Measurements from ENCODE around the gene MS4A15. TPM values are rescaled to one million over a fixed set of nuclear protein-coding genes. Genes with fewer than 3 reads are reported as not detected.
A peak's percentile ranks its signal among the peaks of the same experiment; 100 is the strongest.

MS4A15 gene
- polyA plus RNA-seq, 1 donor = not detected

GRCh38 chr11:60777572-60777971 lies 20.9 kb downstream of the MS4A15 start:
- DNase-seq (ENCODE audit: low read depth) = peak; percentile 22

DNA sequence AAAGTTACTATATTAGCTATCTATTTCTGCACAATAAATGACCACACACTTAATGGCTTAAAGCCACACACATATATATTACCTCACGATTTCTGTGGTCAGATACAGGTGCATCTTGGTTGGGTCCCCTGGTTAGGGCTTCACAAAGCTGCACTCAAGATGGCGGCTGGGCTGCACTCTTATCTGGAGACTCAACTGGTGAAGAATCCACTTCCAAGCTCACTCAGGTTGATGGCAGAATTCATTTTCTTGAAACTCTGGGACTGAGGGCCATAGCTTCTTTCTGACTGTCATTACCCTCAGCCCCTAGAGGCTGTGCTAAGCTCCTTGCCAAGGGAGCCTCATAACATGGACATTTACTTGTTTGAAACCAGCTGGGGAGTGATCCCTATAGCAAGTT lies 23.4 kb downstream of the MS4A15 start:
- DNase-seq (ENCODE audit: low read depth) = no peak

DNA sequence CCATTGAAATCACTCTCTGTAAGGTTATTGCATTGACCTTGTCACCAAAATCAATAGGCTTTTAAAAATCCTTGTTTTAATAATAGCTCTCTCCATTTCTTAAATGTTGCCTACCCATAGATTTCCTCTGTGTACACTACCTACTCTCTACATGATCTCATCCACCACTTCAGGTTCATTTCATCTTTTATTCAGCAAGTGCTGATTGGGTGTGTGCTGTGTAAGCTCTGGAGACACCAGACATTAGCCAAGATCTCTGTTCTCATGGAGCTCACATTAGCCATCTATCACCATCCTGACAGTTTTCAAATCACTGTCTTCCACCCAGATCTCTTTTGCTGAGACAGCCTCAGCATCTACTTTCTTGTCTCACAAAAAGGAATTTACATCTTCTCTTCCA lies 24.1 kb downstream of the MS4A15 start:
- no peak for DNase-seq (ENCODE audit: low read depth)

DNA sequence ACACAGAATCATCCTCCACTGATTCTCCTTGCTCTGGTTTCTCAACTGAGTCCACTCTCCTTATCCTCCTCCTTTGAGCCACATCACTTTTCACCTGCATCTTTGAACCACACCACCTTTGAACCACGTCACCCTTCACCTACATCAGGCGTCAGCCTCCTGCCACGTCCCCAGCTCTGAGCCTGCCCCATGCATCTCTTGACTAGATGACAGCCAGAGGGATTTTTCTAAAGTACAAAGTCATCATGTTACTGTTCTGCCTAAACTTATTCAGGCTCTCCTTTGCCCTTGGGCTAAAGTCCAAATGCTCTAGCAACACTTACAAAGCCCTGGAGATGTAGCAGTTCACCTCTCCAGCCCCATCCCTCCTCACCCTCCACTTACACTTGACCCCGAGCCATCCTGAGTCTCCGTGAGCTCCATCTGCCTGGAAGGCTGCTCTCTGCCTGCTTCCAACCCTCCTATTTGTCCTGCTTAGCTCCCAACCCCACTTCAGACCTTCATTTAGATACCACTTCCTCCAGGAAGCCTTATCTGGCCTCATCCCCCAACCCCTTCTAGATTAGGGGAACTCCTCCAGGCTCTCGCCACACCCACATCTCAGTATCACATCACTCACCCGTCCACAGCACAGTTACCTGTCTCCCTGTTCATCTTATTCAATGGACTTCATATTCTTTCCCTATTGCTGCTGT lies 24.8 kb downstream of the MS4A15 start:
- no peak for DNase-seq (ENCODE audit: low read depth)

- DNase-seq (ENCODE audit: low read depth) = no peak
Observed at GRCh38 chr11:60781981-60782316, 25.3 kb downstream of the MS4A15 start.

- no peak for DNase-seq (ENCODE audit: low read depth)
Observed at GRCh38 chr11:60782393-60783140, 25.9 kb downstream of the MS4A15 start.

DNA sequence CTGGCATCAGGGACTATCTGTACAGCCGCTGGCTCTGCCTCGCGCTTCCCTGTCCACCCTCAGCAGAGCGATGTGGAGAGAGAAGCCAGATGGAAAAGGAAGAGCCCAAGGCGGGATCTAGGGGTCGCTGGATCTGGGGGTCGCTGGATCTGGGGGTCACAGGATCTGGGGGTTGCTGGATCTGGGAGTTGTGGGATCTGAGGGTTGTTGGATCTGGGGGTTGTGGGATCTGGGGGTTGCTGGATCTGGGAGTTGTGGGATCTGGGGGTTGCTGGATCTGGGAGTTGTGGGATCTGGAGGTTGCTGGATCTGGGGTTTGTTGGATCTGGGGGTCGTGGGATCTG lies 26.4 kb downstream of the MS4A15 start:
- DNase-seq (ENCODE audit: low read depth) = no peak

- DNase-seq (ENCODE audit: low read depth) = no peak
Observed at GRCh38 chr11:60783911-60784310, 27.2 kb downstream of the MS4A15 start.

- no peak for DNase-seq (ENCODE audit: low read depth)
Observed at GRCh38 chr11:60785136-60785535, 28.5 kb downstream of the MS4A15 start, which contains the start of gene MS4A10. Gene MS4A10, plus strand, starts transcription at chr11:60785333. Its CDS starts 5,003 bp downstream, at chr11:60790336.

DNA sequence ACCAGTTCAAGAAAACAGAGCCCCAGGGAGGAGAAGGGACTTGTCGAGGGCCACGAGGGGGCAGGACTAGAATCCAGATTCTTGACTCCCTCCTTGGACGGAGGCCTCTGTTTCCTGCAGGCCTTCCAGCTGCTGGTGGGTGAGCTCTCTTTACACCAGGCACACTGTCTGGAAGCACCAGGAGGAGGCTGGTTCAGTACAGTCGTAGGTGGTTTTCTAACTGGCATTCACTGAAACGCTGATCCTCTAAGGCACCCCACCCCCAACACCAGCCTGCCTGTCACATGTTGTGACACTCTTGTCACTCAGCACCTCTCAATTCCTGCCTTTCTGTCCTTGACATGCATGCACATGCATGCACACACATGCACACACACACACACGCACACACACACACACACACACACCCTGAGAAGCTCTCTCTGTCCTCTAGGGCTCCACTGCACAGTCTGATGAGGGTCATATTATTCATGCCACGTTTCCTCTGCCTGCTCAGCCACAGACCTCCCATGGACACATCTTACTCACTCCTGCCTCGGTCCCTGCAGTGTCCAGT lies 29.2 kb downstream of the MS4A15 start:
- DNase-seq (ENCODE audit: low read depth) = no peak

- DNase-seq (ENCODE audit: low read depth) = peak; percentile 76
Observed at GRCh38 chr11:60786811-60787567, 30.3 kb downstream of the MS4A15 start.

DNA sequence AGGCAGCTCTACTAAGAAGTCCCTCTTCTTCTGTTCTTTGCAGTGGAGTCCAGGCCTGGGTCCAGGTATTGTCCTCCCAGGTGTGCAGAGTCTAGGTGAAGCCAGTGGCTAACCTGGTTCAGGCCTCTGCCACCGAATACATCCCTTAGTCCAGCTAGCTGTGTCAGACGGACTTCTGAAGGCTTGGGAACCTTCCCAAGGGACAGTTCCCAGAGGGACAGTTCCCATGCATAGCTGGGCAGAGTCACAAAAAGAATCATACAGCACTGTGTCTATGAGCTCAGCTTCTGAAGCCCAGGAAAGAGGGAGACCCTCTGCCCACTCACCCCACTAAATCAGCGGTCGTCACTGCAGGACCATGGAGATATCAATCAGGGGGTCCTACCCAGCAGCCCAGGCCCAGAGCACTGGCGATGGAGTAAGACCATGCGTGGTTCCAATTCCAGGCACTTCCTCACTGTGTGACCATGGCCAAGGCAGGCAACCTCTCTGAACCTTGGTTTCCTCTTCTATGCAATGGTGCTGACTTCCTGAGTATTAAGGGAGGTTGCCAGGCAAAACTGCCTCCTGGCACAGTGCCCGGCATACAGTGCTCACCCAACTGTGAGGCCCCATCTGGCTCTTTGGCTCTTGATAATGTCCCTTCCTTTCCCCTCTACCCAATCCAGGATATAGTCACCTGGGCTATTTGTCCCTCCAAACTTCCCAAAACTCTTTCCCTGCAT lies 31.9 kb downstream of the MS4A15 start:
- no peak for DNase-seq (ENCODE audit: low read depth)

- no peak for DNase-seq (ENCODE audit: low read depth)
Observed at GRCh38 chr11:60790726-60791125, 34.1 kb downstream of the MS4A15 start.

GRCh38 chr11:60791153-60791933 lies 34.7 kb downstream of the MS4A15 start:
- DNase-seq (ENCODE audit: low read depth) = no peak

DNA sequence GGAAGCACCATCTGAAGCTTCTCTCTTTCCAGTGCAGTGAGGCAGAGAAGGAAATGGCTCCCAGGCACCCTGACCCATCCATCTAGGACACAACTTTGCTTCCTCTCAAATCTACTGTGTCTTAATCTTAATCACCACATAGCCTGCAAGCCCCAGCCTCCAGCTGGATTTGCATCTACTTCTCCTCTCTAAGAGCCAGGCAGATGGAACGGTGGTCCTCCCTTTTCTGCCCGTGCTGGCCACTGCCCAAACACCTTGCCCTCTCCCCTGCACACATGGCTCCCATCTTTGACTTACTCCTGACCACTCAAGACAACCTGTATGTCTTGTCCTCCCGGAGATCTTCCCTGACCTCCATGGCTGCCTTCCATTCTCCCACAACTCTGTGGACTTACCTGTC lies 35.9 kb downstream of the MS4A15 start:
- DNase-seq (ENCODE audit: low read depth) = no peak

DNA sequence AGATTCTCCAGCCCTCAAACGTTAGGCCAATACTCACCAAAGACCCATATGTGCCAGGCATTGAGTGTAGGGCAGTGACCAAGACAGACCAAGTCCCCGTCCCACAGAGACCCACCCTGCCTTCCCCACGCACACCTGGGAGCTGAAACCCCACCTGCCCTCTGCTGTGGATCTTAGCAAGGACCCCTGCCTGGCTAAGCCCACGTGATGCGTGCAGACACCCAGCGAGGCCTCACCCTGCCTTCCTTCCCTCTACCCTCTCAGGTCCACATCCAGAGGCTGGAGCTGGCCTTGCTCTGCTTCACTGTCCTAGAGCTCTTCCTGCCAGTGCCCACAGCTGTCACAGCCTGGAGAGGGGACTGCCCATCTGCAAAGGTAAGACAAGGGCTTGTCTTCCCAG lies 38.6 kb downstream of the MS4A15 start:
- no peak for DNase-seq (ENCODE audit: low read depth)

DNA sequence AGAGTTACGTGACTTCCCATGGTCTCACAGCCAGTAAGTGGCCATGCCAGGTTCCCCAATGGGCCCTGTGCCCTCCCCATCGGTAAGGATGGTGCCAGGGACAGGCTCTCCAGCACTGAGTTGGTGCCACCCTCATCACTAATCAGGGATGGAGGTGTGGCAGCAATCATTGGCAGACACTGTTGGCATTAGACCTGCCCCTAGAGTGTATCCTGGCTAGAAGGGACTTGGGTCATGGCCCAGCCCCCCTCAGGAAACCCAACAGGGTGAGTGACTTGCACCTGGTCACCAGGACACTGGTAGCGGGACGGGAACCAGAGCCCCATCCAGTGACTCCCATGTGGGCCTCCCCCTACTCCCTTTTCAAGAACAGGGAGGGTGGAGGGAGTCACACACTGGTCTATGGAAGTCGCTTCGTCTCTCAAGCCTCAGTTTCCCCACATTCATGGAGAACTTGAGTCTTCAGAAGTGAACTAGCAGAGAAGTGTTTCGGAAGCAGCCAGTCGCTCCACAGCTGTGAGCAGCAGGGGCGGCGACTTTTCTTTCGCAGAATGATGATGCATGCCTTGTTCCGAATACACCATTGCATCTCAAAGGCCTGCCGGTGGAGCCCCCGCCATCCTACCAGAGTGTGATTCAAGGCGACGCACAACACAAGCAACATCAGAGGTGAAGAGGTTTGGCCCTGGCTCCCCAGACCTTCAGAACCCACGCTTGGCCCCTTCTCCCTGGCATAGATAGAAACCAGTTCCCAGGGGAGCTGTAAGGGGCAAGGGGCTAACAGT lies 41.4 kb downstream of the MS4A15 start:
- no peak for DNase-seq (ENCODE audit: low read depth)

DNA sequence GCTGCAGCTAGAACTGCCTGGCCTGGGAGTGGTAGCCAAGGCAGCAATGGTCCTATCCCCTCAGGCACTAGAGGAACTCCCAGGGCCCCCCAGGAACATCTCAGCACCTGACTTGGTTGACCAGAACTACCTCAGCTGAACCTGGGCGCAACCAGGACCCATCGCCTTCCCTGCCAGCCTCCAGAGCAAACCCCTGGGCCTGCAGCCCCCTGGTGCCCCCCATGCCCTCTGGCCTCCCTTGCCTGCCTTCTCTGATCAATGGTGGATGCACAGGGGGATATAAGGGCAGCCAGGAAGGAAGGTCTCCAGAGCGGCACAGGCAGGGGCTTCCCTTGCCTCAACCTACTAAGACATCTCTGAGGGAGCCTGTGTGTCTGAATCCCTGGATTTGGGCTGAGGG lies 42.0 kb downstream of the MS4A15 start:
- no peak for DNase-seq (ENCODE audit: low read depth)

GRCh38 chr11:60801194-60801593 lies 44.5 kb downstream of the MS4A15 start:
- no peak for DNase-seq (ENCODE audit: low read depth)

- no peak for DNase-seq (ENCODE audit: low read depth)
Observed at GRCh38 chr11:60803273-60803936, 46.7 kb downstream of the MS4A15 start.
